ENCODE measurements around the gene FLACC1. TPM values are rescaled to one million over a fixed set of nuclear protein-coding genes. Genes with fewer than 3 reads are reported as not detected.

Gene FLACC1
- total and polyA plus RNA-seq, 9 of the 15 experiments (the other 6 are each of a cell fraction or from before 2014, with no cell fraction given) = 0.07 to 0.68 (median 0.22) TPM; not detected in 2

DNA sequence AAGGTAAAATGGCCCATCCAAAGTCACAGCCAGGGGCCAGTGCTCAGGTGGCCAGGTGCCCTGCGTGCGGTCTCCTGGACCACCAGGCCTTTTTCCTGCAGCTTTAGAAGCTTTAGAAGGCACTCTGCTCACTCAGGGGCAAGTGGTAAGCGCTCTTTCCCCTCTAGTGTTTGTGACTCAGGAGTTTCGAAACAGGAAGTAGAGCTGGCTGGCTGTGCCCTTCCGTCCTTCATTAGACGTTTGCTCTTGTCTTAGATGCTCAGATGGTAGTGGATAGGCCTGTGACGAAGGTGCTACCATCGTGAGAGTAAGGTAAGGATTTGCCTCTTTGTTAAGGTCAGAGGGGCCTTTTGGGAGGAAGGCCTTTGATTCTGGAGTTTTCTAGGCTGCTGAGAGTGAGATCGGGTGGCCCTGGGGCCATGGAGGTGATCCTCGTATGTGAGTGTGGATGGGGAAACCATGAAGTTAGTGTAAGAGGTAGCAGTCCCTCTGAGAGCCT is 96.8 kb downstream of the FLACC1 start, which contains the start of gene CASP8 (continued):
- TF ChIP-seq TGIF2 (CRISPR knock-in tag; IDR thresholded peaks at IDR 0.05) (no peak), SRSF1 (IDR thresholded peaks at IDR 0.05; ENCODE audit: low read depth, low read length) (no peak), PTTG1 (tag; IDR thresholded peaks at IDR 0.05; ENCODE audit: low read depth) (no peak), MYC (IDR thresholded peaks at IDR 0.05; ENCODE audit: low read depth, low read length) (no peak), MYC (CRISPR knock-in tag; IDR thresholded peaks at IDR 0.05; ENCODE audit: borderline replicate concordance, low read depth) (no peak), SIN3B (IDR thresholded peaks at IDR 0.05; ENCODE audit: low read depth) (no peak), GTF2F1 (IDR thresholded peaks at IDR 0.05; ENCODE audit: low read depth, low read length) (no peak), RBM25 (IDR thresholded peaks at IDR 0.05; ENCODE audit: low read depth, low read length, severe bottlenecking) (no peak), ZNF589 (CRISPR knock-in tag; IDR thresholded peaks at IDR 0.05; ENCODE audit: low read depth) (no peak), ZKSCAN1 (IDR thresholded peaks at IDR 0.05; ENCODE audit: low read depth, low read length) (no peak), LARP7 (IDR thresholded peaks at IDR 0.05) (no peak), U2AF2 (optimal IDR thresholded peaks at IDR 0.05; ENCODE audit: low read depth, low read length) (no peak), MCM7 (IDR thresholded peaks at IDR 0.05) (no peak), RBM14 (IDR thresholded peaks at IDR 0.05; ENCODE audit: borderline replicate concordance, insufficient read depth, low read depth, low read length) (no peak), MAFK (IDR thresholded peaks at IDR 0.05; ENCODE audit: low read length) (no peak; the same call in 1 of the 2 replicates), ZNF12 (CRISPR knock-in tag; IDR thresholded peaks at IDR 0.05) (no peak)
- TF ChIP-seq, protein P1, sequence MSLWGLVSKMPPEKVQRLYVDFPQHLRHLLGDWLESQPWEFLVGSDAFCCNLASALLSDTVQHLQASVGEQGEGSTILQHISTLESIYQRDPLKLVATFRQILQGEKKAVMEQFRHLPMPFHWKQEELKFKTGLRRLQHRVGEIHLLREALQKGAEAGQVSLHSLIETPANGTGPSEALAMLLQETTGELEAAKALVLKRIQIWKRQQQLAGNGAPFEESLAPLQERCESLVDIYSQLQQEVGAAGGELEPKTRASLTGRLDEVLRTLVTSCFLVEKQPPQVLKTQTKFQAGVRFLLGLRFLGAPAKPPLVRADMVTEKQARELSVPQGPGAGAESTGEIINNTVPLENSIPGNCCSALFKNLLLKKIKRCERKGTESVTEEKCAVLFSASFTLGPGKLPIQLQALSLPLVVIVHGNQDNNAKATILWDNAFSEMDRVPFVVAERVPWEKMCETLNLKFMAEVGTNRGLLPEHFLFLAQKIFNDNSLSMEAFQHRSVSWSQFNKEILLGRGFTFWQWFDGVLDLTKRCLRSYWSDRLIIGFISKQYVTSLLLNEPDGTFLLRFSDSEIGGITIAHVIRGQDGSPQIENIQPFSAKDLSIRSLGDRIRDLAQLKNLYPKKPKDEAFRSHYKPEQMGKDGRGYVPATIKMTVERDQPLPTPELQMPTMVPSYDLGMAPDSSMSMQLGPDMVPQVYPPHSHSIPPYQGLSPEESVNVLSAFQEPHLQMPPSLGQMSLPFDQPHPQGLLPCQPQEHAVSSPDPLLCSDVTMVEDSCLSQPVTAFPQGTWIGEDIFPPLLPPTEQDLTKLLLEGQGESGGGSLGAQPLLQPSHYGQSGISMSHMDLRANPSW (CRISPR knock-in tag; IDR thresholded peaks at IDR 0.05) = no peak
- TF ChIP-seq, protein P2, sequence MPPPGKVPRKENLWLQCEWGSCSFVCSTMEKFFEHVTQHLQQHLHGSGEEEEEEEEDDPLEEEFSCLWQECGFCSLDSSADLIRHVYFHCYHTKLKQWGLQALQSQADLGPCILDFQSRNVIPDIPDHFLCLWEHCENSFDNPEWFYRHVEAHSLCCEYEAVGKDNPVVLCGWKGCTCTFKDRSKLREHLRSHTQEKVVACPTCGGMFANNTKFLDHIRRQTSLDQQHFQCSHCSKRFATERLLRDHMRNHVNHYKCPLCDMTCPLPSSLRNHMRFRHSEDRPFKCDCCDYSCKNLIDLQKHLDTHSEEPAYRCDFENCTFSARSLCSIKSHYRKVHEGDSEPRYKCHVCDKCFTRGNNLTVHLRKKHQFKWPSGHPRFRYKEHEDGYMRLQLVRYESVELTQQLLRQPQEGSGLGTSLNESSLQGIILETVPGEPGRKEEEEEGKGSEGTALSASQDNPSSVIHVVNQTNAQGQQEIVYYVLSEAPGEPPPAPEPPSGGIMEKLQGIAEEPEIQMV (tag; conservative IDR thresholded peaks at IDR 0.05; ENCODE audit: low read depth) = no peak
- TF ChIP-seq, protein P3, sequence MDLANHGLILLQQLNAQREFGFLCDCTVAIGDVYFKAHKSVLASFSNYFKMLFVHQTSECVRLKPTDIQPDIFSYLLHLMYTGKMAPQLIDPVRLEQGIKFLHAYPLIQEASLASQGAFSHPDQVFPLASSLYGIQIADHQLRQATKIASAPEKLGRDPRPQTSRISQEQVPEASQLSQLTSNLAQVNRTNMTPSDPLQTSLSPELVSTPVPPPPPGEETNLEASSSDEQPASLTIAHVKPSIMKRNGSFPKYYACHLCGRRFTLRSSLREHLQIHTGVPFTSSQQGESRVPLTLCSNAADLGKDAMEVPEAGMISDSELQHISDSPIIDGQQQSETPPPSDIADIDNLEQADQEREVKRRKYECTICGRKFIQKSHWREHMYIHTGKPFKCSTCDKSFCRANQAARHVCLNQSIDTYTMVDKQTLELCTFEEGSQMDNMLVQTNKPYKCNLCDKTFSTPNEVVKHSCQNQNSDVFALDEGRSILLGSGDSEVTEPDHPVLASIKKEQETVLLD (IDR thresholded peaks at IDR 0.05) = 0 out of 2 replicates have a peak, but pooled peaks have one; percentile 13
- TF ChIP-seq, protein P4, sequence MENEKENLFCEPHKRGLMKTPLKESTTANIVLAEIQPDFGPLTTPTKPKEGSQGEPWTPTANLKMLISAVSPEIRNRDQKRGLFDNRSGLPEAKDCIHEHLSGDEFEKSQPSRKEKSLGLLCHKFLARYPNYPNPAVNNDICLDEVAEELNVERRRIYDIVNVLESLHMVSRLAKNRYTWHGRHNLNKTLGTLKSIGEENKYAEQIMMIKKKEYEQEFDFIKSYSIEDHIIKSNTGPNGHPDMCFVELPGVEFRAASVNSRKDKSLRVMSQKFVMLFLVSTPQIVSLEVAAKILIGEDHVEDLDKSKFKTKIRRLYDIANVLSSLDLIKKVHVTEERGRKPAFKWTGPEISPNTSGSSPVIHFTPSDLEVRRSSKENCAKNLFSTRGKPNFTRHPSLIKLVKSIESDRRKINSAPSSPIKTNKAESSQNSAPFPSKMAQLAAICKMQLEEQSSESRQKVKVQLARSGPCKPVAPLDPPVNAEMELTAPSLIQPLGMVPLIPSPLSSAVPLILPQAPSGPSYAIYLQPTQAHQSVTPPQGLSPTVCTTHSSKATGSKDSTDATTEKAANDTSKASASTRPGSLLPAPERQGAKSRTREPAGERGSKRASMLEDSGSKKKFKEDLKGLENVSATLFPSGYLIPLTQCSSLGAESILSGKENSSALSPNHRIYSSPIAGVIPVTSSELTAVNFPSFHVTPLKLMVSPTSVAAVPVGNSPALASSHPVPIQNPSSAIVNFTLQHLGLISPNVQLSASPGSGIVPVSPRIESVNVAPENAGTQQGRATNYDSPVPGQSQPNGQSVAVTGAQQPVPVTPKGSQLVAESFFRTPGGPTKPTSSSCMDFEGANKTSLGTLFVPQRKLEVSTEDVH (IDR thresholded peaks at IDR 0.05; ENCODE audit: low read depth, partially characterized antibody) = no peak
